ENCODE measurements around the gene RNASE4. TPM values are rescaled to one million over a fixed set of nuclear protein-coding genes. Genes with fewer than 3 reads are reported as not detected.

RNASE4 gene
- total RNA-seq, 2 donors from 2014 or later = 0.73 to 1.6 TPM

DNA sequence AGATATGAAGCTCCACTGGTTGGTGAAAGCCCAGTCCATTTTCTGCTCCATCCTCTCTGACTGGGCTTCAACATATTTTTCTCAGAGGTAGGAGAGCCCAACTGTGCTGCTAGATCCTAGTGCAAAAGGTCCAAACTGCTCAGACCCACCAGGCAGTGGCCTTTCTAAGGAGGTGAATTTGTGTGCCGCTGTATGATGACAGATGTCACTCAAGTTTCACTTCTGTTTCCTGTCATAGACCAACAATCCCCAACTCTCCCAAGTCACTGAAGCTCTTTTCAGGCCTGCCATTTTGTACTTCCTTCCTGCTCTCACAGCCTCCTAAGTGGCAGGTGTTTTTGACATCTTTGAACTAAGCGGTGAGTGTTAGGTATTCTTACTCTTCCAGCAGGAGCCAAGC is 16.4 kb upstream of the RNASE4 start:
- H3K27me3 Mint-ChIP-seq (ENCODE audit: insufficient read depth) = peaks cover 38% of the 10 kb centered on the region
- no peaks in the 10 kb centered on the region for H3K9me3 Mint-ChIP-seq
- H3K36me3 ChIP-seq (ENCODE audit: control insufficient read depth, insufficient read depth, low read length) = no peaks in the 10 kb centered on the region
- H3K4me1 ChIP-seq (ENCODE audit: control insufficient read depth, insufficient read depth, low read length) = no peaks in the 10 kb centered on the region
- H3K27me3 ChIP-seq (ENCODE audit: control insufficient read depth, insufficient read depth, low read length, poor library complexity, severe bottlenecking) = no peaks in the 10 kb centered on the region
- no peak overlapping the region for H3K4me3 Mint-ChIP-seq
- TF ChIP-seq, protein P1, sequence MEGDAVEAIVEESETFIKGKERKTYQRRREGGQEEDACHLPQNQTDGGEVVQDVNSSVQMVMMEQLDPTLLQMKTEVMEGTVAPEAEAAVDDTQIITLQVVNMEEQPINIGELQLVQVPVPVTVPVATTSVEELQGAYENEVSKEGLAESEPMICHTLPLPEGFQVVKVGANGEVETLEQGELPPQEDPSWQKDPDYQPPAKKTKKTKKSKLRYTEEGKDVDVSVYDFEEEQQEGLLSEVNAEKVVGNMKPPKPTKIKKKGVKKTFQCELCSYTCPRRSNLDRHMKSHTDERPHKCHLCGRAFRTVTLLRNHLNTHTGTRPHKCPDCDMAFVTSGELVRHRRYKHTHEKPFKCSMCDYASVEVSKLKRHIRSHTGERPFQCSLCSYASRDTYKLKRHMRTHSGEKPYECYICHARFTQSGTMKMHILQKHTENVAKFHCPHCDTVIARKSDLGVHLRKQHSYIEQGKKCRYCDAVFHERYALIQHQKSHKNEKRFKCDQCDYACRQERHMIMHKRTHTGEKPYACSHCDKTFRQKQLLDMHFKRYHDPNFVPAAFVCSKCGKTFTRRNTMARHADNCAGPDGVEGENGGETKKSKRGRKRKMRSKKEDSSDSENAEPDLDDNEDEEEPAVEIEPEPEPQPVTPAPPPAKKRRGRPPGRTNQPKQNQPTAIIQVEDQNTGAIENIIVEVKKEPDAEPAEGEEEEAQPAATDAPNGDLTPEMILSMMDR (conservative IDR thresholded peaks at IDR 0.05) = no peak
- no peak for DNase-seq
- no peak overlapping the region for H3K4me3 ChIP-seq (ENCODE audit: low read length)
- whole genome bisulfite sequencing, 2 experiments (ENCODE audit: insufficient coverage in 1 of 2, insufficient read length in 1 of 2) = 92 to 95% methylated on average over 2 of the region's 2 CpGs
- no peak overlapping the region for H3K27ac Mint-ChIP-seq
- peaks cover 6% of the 10 kb centered on the region for H3K4me1 Mint-ChIP-seq
- H3K9ac ChIP-seq (ENCODE audit: extremely low read depth, low read length, poor library complexity, severe bottlenecking) = no peak overlapping the region
- H3K9me3 ChIP-seq (ENCODE audit: control insufficient read depth, low read length) = no peaks in the 10 kb centered on the region
- H3K36me3 Mint-ChIP-seq (ENCODE audit: low read depth) = no peaks in the 10 kb centered on the region
- H3K27ac ChIP-seq (ENCODE audit: low read depth, low read length) = no peak overlapping the region

DNA sequence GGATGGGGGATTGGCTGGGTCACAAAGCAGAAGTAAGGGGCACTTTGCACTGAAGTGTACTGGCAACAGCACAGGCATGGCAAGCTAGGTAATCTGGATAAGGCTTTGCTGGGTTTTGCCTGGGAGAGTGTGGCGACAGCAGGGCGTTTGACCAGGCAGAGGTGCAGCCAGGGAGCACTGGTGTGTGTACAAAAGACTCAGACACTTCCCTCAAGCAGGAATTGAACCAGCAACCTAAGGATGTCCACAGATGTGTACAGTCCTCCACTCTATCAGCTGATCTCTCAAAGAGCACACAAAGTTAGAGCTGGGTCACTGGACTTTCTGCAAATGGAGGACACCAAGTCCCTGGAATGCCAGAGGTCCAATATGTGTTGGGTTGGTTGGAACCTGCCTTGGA is 15.4 kb upstream of the RNASE4 start:
- TF ChIP-seq, protein P1 (conservative IDR thresholded peaks at IDR 0.05) = no peak
- Histone ChIP-seq H3K4me1 (ENCODE audit: control insufficient read depth, insufficient read depth, low read length) (no peaks in the 10 kb centered on the region), H3K36me3 (ENCODE audit: control insufficient read depth, insufficient read depth, low read length) (no peaks in the 10 kb centered on the region), H3K27ac (ENCODE audit: low read depth, low read length) (no peak overlapping the region), H3K4me3 (ENCODE audit: low read length) (no peak overlapping the region), H3K9ac (ENCODE audit: extremely low read depth, low read length, poor library complexity, severe bottlenecking) (no peak overlapping the region), H3K27me3 (ENCODE audit: control insufficient read depth, insufficient read depth, low read length, poor library complexity, severe bottlenecking) (no peaks in the 10 kb centered on the region), H3K9me3 (ENCODE audit: control insufficient read depth, low read length) (no peaks in the 10 kb centered on the region)
- H3K4me3 Mint-ChIP-seq = no peak overlapping the region
- H3K27me3 Mint-ChIP-seq (ENCODE audit: insufficient read depth) = peaks cover 29% of the 10 kb centered on the region
- H3K9me3 Mint-ChIP-seq = no peaks in the 10 kb centered on the region
- WGBS, 2 experiments (ENCODE audit: insufficient coverage in 1 of 2, insufficient read length in 1 of 2) = 87 to 93% methylated on average over 2 of the region's 2 CpGs
- no peak for DNase-seq
- peaks cover 6% of the 10 kb centered on the region for H3K4me1 Mint-ChIP-seq
- no peak overlapping the region for H3K27ac Mint-ChIP-seq
- no peaks in the 10 kb centered on the region for H3K36me3 Mint-ChIP-seq (ENCODE audit: low read depth)

DNA sequence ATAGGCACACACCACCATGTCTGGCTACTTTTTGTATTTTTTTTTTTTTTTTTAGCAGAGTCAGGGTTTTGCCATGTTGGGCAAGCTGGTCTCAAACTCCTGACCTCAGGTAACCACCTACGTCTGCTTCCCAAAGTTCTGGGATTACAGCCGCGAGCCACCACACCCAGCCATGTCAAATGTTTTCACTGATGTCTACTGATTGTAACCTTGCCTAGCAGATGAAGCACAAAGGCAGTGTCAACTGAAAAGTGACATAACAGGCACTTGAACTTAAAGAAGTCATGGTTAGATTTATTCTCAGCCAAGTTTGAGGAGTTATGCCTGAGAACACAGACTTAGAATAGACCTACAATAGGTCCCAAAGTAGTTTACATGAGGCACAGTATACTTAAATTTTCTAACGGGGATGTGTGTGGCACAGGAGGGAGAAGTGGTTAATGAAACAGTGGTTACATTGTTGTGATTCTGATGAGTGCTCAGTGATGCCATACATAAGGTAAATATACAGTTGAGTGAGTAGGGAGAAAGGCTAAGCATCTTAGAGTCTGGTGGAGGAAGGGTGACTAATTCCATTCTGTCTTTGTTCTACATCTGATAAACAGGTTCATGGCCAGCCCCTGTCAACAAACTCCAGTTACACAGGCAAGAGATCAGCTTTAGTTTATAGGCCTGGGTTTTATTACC is 12.6 kb upstream of the RNASE4 start:
- no peak overlapping the region for H3K4me3 ChIP-seq (ENCODE audit: low read length)
- no peaks in the 10 kb centered on the region for H3K9me3 Mint-ChIP-seq
- H3K4me3 Mint-ChIP-seq = no peak overlapping the region
- H3K9me3 ChIP-seq (ENCODE audit: control insufficient read depth, low read length) = no peaks in the 10 kb centered on the region
- no peak overlapping the region for H3K27ac Mint-ChIP-seq
- H3K36me3 Mint-ChIP-seq (ENCODE audit: low read depth) = no peaks in the 10 kb centered on the region
- H3K4me1 ChIP-seq (ENCODE audit: control insufficient read depth, insufficient read depth, low read length) = no peaks in the 10 kb centered on the region
- peaks cover 17% of the 10 kb centered on the region for H3K27me3 Mint-ChIP-seq (ENCODE audit: insufficient read depth)
- no peak overlapping the region for H3K27ac ChIP-seq (ENCODE audit: low read depth, low read length)
- H3K27me3 ChIP-seq (ENCODE audit: control insufficient read depth, insufficient read depth, low read length, poor library complexity, severe bottlenecking) = no peaks in the 10 kb centered on the region
- peaks cover 6% of the 10 kb centered on the region for H3K4me1 Mint-ChIP-seq
- no peak for DNase-seq
- WGBS, 2 experiments (ENCODE audit: insufficient coverage in 1 of 2, insufficient read length in 1 of 2) = 88 to 96% methylated on average over 4 of the region's 4 CpGs
- TF ChIP-seq, protein P1 (conservative IDR thresholded peaks at IDR 0.05) = no peak
- no peaks in the 10 kb centered on the region for H3K36me3 ChIP-seq (ENCODE audit: control insufficient read depth, insufficient read depth, low read length)
- H3K9ac ChIP-seq (ENCODE audit: extremely low read depth, low read length, poor library complexity, severe bottlenecking) = no peak overlapping the region
